Measurements from ENCODE around the gene POU2F3. TPM values are rescaled to one million over a fixed set of nuclear protein-coding genes. Genes with fewer than 3 reads are reported as not detected.

POU2F3 gene
- total RNA-seq, 1 experiment from 2014 or later = not detected

- in situ Hi-C loops (cut with HindIII; ENCODE audit: low pct_unique_long_range_greater_than_20kb, low sequenced_read_pairs) = no loop called here
- ChIA-PET POLR2A (no interaction called here), CTCF (interaction anchor here (0.6 to 2.2 kb wide), 4 partner anchors 11 to 613 kb away, joined by 3 to 6 read pairs (median 4); no protein-coding TSS in a partner anchor)
- Histone ChIP-seq H3K4me3 (ENCODE audit: low read depth in 2 of 2, low read length in 2 of 2) (no peak overlapping the region), H3K27me3 (ENCODE audit: control insufficient read depth, insufficient read depth, low read length) (0 out of 2 replicates have a peak, but pooled peaks cover 2% of the 10 kb centered on the region), H3K36me3 (ENCODE audit: control insufficient read depth, insufficient read depth, low read length) (no peaks in the 10 kb centered on the region), H3K4me1 (ENCODE audit: control insufficient read depth, insufficient read depth, low read length) (no peaks in the 10 kb centered on the region), H3K27ac (ENCODE audit: low read length) (no peak overlapping the region), H3K9me3 (ENCODE audit: control insufficient read depth, insufficient read depth, low read depth, low read length) (no peaks in the 10 kb centered on the region)
- no TSS peak for BruUV-seq (replicated peaks)
- TF ChIP-seq POLR2AphosphoS5 (IDR thresholded peaks at IDR 0.05; ENCODE audit: low read depth, low read length) (no peak), REST (IDR thresholded peaks at IDR 0.05; ENCODE audit: insufficient read depth in 1 of 2, low read depth in 2 of 2, low read length in 1 of 2) (no peak), CTCF (IDR thresholded peaks at IDR 0.05) (no peak), TCF7L2 (IDR thresholded peaks at IDR 0.05; ENCODE audit: low read depth, low read length) (no peak), SIN3A (IDR thresholded peaks at IDR 0.05; ENCODE audit: borderline replicate concordance, insufficient read depth, low read depth, low read length) (no peak)
- no peak for ATAC-seq
- intact Hi-C loops (cut with micrococcal nuclease; ENCODE audit: unreplicated experiment) = no loop called here
- DNase-seq (ENCODE audit: low read depth, low spot score) = no peak
Observed at GRCh38 chr11:120224972-120225909, 14.7 kb upstream of the POU2F3 start.

- Histone ChIP-seq H3K27ac (ENCODE audit: low read length) (no peak overlapping the region), H3K4me1 (ENCODE audit: control insufficient read depth, insufficient read depth, low read length) (no peaks in the 10 kb centered on the region), H3K4me3 (ENCODE audit: low read depth in 2 of 2, low read length in 2 of 2) (no peak overlapping the region), H3K27me3 (ENCODE audit: control insufficient read depth, insufficient read depth, low read length) (0 out of 2 replicates have a peak, but pooled peaks cover 2% of the 10 kb centered on the region), H3K9me3 (ENCODE audit: control insufficient read depth, insufficient read depth, low read depth, low read length) (no peaks in the 10 kb centered on the region), H3K36me3 (ENCODE audit: control insufficient read depth, insufficient read depth, low read length) (no peaks in the 10 kb centered on the region)
- ChIA-PET POLR2A (no interaction called here), CTCF (interaction anchor here (0.7 kb wide), 1 partner anchor 25 kb away, joined by 3 read pairs; no protein-coding TSS in a partner anchor)
- DNase-seq (ENCODE audit: low read depth, low spot score) (no peak), ATAC-seq (no peak)
- intact Hi-C loops (cut with micrococcal nuclease; ENCODE audit: unreplicated experiment) (no loop called here), in situ Hi-C loops (cut with HindIII; ENCODE audit: low pct_unique_long_range_greater_than_20kb, low sequenced_read_pairs) (no loop called here)
- no TSS peak for BruUV-seq (replicated peaks)
- no peak for TF ChIP-seq TCF7L2 (IDR thresholded peaks at IDR 0.05; ENCODE audit: low read depth, low read length)
- TF ChIP-seq SIN3A (IDR thresholded peaks at IDR 0.05; ENCODE audit: borderline replicate concordance, insufficient read depth, low read depth, low read length) = no peak
- no peak for TF ChIP-seq REST (IDR thresholded peaks at IDR 0.05; ENCODE audit: insufficient read depth in 1 of 2, low read depth in 2 of 2, low read length in 1 of 2)
- TF ChIP-seq POLR2AphosphoS5 (IDR thresholded peaks at IDR 0.05; ENCODE audit: low read depth, low read length) = no peak
- no peak for TF ChIP-seq CTCF (IDR thresholded peaks at IDR 0.05)
Observed at GRCh38 chr11:120226242-120226641, 13.7 kb upstream of the POU2F3 start.
